ENCODE data around the gene KLHL10.

Gene KLHL10

DNA sequence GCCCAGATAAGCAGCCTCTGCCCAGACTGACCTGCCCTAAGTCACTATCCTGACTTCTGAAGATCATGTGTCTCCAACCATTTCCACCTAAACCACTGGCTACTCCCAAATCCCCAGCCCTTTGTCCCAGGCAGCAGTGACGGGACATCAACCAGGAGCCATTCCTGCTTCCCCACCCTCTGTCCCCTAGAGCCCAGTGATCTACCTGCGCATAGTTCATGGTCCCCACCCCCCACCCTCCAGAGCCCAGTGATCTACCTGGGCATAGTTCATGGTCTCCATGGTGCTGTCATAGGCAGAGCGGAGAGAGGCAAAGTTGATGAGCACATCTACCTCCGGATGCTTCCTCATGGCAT, 54.4 kb downstream of the KLHL10 start:
- no peak overlapping the region for H3K4me3 ChIP-seq
- no peak overlapping the region for H3K27ac ChIP-seq
- no peak for DNase-seq (ENCODE audit: low spot score)
- TF ChIP-seq, protein P1, sequence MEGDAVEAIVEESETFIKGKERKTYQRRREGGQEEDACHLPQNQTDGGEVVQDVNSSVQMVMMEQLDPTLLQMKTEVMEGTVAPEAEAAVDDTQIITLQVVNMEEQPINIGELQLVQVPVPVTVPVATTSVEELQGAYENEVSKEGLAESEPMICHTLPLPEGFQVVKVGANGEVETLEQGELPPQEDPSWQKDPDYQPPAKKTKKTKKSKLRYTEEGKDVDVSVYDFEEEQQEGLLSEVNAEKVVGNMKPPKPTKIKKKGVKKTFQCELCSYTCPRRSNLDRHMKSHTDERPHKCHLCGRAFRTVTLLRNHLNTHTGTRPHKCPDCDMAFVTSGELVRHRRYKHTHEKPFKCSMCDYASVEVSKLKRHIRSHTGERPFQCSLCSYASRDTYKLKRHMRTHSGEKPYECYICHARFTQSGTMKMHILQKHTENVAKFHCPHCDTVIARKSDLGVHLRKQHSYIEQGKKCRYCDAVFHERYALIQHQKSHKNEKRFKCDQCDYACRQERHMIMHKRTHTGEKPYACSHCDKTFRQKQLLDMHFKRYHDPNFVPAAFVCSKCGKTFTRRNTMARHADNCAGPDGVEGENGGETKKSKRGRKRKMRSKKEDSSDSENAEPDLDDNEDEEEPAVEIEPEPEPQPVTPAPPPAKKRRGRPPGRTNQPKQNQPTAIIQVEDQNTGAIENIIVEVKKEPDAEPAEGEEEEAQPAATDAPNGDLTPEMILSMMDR (IDR thresholded peaks at IDR 0.05) = no peak

DNA sequence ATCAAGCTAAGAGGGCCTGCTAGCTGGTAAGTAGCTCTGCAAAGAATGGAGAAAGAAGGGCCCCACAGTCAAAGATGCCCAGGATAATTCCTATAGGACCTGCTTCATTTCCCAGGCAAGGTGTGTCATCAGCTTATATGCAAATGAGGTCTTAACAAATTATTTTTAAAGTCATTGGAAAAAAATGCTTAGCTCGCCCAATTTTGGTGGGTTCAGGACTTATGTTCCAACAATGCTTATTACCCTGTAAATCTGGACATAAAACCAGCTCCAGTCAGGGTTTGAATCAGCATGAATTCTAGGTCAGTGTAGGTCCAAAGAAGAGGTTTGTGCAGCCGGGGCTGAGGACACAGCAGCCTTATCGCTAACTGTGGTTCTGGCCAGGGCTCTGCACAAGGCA, 55.8 kb downstream of the KLHL10 start:
- TF ChIP-seq, protein P1 (IDR thresholded peaks at IDR 0.05) = no peak
- no peak for DNase-seq (ENCODE audit: low spot score)
- Histone ChIP-seq H3K27ac (no peak overlapping the region), H3K4me3 (no peak overlapping the region)

DNA sequence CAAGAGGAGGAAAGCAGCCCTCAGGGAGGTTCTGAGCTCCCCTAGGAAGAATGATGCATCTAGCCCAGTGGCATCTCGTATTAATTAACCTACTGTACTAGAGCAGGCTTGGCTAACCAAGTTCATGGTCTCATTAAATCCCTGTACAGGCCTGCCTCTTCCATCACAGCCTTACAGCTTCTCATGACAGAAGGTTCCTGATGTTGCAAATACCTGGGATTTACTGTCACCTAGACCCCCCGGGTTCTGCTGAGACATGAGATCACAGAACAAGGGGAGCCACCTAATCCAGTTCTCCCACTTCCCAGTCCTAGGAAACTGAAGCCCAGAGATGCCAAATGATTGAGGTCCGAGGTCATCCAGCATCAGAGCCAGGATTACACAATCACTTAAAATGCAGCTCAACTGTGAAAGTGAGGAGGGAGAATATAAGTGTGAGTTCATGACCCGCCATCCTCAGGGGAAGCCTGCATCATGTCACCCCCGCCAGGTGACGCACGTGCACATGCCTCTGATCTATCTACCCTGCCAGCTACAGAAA, 57.2 kb downstream of the KLHL10 start:
- Histone ChIP-seq H3K4me3 (no peak overlapping the region), H3K27ac (peak overlapping the region in 1 of 2 donors; percentile 65)
- TF ChIP-seq, protein P1 (IDR thresholded peaks at IDR 0.05) = no peak
- DNase-seq (ENCODE audit: low spot score) = no peak

DNA sequence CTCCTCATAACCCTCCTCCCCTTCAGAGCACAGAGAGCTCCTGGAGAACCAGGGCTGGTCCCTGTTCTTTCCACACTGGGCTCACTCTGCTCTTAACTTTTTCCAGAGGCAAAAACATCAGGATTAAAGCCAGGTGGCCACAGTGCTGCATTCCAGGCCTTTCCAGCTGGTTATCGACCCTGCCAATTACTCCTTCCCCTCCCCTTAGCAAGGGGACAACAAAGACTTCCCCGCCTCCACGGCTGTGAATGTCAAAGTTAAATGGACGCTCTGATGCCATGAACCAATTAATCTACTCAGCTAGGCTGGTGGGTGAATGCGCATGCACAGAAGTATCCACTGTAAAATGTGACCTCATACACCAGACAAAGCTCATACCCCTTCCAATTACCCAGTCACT, 58.0 kb downstream of the KLHL10 start:
- Histone ChIP-seq H3K4me3 (no peak overlapping the region), H3K27ac (peak overlapping the region in 1 of 2 donors; percentile 65)
- no peak for DNase-seq (ENCODE audit: low spot score)
- TF ChIP-seq, protein P1 (IDR thresholded peaks at IDR 0.05) = no peak

DNA sequence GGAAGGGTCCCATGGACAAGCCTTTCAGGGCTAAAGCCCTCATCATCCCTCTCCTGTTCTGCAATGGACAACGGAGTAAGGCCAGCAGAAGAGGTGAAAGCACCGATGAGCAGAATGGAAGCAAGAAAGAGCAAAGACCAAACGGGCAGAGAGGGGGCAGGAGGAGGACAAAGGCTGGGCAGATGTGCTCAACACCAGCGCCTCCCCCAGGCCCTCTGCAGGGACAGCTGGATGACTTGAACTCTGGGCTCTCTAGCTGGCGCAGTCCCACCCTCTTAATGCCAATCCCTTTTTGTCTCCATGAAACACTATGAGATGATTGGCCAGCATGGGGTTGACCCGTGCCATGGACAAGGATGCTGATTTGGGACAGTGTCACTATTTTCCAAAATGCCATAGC, 59.1 kb downstream of the KLHL10 start:
- TF ChIP-seq, protein P1 (IDR thresholded peaks at IDR 0.05) = no peak
- no peak overlapping the region for H3K4me3 ChIP-seq
- DNase-seq (ENCODE audit: low spot score) = no peak
- H3K27ac ChIP-seq = no peak overlapping the region
